GM18526 (cell line): ENCODE measurements around the gene TSPAN16.

ENCODE experiments used
- POLR2A ChIP-seq: IDR thresholded peaks from 3 replicates; pipeline ENCODE4 v1.6.1; 2011; ENCODE audit not compliant: insufficient read length; ENCODE audit errors: extremely low read depth

TSPAN16 gene

DNA sequence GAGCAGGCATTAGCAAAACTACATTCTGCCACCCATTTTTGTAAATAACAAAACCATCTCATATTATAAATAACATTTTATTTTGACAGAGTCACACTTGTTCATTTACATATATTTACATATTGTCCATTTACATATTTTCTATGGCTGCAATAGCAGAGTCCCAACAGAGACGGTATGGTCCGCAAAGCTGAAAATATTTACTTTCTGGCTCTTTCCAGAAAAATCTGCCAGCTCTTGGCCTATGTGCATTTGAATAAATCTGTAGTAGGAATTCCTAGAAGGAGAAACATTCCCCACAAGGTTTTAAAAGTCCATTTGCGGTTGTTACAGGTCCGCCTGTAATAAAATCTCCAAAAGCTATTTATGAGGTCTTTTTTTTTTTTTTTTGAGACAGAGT lies 5.7 kb upstream of the TSPAN16 start:
- no peak for TF ChIP-seq POLR2A

DNA sequence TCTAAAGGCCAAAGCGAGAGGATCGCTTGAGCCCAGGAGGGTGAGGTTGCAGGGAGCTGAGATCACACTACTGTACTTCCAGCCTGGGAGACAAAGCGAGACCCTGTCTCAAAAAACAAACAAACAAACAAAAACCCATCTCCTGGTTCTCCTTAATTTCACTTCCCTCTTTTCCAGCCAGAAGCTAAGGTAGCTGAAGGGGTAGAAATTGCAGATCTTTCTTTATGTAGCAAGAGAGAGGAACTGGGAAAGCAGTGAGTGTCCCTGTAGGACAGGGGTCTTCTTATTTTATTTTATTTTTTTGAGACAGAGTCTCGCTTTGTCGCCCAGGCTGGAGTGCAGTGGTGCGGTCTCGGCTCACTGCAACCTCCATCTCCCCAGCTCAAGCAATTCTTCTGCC lies 4.5 kb upstream of the TSPAN16 start:
- TF ChIP-seq POLR2A, result no peak

DNA sequence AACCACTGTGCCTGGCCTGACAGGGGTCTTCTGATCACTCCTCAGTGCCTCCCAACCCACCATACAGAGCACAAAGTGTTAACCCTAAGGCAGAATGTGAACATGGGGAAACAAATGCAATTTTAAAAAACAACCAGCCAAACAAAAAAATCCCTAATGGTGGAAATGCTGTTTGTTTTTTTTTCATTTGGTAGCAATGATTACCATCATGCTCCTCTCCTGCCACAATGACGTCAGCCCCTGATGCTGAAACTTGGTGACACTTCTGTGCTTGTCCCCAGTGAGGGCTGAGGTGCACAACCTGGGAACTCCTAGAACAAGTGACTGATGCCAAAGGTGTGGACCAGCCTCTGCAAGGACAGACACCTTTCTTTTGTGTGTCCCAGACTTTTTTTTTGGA lies 4.0 kb upstream of the TSPAN16 start:
- no peak for TF ChIP-seq POLR2A

- TF ChIP-seq POLR2A, result no peak
Observed at GRCh38 chr19:11293433-11294389, 2.2 kb upstream of the TSPAN16 start.

- no peak for TF ChIP-seq POLR2A
Observed at GRCh38 chr19:11295180-11295579, 780 bp upstream of the TSPAN16 start.

GRCh38 chr19:11296264-11296663 lies 304 bp downstream of the TSPAN16 start:
- TF ChIP-seq POLR2A, result no peak

DNA sequence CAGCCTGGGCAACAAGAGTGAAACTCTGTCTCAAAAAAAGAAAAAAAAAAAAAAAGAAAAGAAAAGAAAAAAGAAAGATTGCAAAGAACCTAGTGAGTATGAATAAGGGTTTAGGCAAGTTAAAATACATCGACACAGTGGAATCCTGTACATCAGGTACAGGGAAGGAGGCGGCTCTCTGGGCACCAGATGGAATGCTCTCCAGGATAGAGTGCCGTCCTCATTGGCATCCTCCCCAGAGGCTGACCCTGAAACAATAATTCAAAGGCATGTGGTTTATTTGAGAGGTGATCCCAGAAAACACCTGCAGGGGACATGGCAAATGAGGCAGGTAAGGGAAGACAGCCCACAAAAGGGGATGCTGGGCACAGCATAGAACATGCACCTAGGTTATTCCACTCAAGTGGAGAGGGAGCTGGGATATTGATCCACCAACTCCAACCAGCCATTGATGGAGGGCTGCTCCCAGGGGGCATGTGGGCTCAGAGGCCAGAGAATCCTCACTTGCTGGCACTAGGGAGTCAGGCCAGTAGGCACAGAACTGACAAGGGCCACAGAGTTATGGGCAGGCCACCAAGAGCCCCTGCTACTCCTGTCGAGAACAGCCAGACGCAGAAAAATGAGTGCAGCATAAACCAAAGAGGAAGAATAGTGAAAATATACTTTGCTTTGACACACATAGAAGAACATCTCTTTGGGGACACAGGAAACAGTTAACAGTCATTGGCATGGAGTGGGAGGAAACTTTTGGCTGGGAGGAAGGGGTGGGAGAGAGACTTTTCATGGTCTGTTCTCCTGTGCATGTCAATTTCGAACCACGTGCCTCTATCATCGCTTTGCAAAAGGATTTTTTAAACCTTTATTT lies 4.2 kb downstream of the TSPAN16 start:
- TF ChIP-seq POLR2A, result no peak

DNA sequence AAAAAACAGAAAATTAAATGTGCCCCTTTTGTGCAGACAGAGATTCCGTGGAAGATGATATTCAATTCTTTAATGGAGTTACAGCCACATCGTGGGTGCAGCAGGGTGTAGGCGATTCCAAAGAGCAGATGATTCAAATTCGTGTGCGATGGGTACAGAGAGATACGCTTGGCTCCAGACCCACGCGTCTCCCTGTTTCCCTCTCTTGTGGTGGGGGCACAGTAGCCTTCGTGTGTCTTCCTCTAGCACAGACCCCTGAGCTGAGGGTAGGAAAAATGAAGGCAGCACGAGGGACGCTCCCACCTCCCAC lies 4.8 kb downstream of the TSPAN16 start:
- no peak for TF ChIP-seq POLR2A

GRCh38 chr19:11304936-11305335 lies 9.0 kb downstream of the TSPAN16 start:
- TF ChIP-seq POLR2A, result no peak

GRCh38 chr19:11306337-11306736 lies 10.4 kb downstream of the TSPAN16 start:
- TF ChIP-seq POLR2A, result no peak

GRCh38 chr19:11321191-11322126 lies 25.5 kb downstream of the TSPAN16 start:
- no peak for TF ChIP-seq POLR2A

DNA sequence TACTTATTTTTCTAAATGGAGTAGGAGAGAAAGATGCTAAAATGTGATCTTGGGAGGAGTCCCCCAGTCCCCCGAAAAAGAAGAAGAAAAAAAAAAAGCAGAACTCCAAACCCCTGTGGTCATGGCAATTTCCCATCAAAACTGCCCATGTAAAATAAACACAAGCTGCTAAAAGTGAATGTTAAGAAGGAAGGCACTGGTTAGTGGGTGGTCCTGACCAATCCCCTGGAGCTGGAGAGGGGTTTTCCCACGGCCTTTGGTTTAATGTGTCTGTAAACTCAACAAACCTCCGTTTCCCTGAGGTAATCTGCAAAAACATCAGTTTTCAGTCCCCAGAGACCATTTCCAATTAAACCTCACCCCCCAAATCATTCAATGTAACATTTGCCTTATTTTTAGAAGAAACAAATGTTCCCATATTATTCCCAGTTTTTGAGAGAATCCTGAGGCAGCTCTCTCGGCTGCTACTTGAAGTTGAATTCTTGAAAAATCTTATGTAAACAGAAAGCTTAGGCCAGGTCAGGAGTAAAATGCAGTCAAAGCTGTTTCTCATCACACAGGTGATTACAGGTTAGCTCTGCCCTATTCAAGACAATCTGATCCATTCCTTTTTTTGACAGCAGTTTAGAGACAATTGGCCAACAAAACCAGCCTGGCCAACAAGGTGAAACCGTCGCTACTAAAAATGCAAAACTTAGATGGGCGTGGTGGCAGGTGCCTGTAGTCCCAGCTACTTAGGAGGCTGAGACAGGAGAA lies 26.5 kb downstream of the TSPAN16 start:
- TF ChIP-seq POLR2A, result no peak

DNA sequence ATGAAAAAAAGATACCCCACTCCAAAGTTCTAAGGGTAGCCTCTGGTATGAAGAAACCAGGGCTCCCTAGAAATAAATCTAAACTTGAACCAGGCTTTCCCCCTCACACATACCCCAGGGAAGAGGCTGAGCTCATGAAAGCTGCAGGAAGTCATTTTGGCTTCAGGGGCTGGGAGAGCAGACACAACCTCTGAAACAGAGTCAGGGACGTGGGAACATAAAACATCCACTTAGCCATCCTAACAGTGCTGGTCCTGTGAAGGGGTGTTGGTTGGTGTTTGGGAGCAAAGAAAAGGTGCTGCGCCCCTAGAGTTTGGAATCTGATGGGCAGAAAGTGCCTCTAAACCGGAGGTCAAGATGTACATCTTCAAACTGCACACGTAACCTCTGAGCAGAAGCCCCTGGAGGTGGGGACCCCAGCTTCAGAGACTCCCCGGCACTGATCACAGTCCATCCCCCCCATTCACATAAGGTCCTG lies 27.7 kb downstream of the TSPAN16 start:
- TF ChIP-seq POLR2A, result no peak

- no peak for TF ChIP-seq POLR2A
Observed at GRCh38 chr19:11324079-11324661, 28.2 kb downstream of the TSPAN16 start.
